Heart left ventricle (tissue), 13 donors: ENCODE results near the gene CDC34.

Experiments used
- POLR2A ChIP-seq, 2 donors: fragments of 450-650 bp; IDR thresholded peaks; one replicate each; pipeline ENCODE4 v1.6.1; 2017; ENCODE audit warnings: antibody characterized with exemption in 2 of 2, mild to moderate bottlenecking in 2 of 2, moderate library complexity in 2 of 2
- TF ChIP-seq, protein P1 (sequence below), 12 donors: fragments of 200-600 bp; sonication (generic) in 4 of 12; IDR thresholded peaks; one replicate each; pipeline versions ENCODE4 v1.5.0 to v1.8.0; 2018 to 2022; ENCODE audit warnings: antibody characterized with exemption in 12 of 12, mild to moderate bottlenecking in 5 of 12
- donor health status: ischemic (EF 13 %, LVEDD 7.1; RV severe dilation, severe dysfunction).
- donor health status: DM: no; HTN: yes; CAD: no.
- donor health status: DM: no; HTN: no; CAD: no.
- donor health status: ischemic (EF 25% LVEDD 6.9; RV normal size, moderate dysfunction).
- donor health status: ischemic (EF 25% LVEDD 5.7; RV mildly dilated, moderate dysfunction).
- donor health status: ischemic (EF 35%, LVEDD 5.7; RV mildly dilated, moderate dysfunction).
- donor health status: nonischemic (EF 11% LVEDD 7.7; RV severe dilation, severe dysfunction).
- donor health status: DM: yes; HTN: yes; CAD: no.
- donor health status: PGD.
- donor health status: ischemic (EF 29% LVEDD 5.4; RV normal size, mild dysfunction).
- donor health status: nonischemic (EF 23%, LVEDD 6.1; RV moderate dilation, normal function).

DNA sequence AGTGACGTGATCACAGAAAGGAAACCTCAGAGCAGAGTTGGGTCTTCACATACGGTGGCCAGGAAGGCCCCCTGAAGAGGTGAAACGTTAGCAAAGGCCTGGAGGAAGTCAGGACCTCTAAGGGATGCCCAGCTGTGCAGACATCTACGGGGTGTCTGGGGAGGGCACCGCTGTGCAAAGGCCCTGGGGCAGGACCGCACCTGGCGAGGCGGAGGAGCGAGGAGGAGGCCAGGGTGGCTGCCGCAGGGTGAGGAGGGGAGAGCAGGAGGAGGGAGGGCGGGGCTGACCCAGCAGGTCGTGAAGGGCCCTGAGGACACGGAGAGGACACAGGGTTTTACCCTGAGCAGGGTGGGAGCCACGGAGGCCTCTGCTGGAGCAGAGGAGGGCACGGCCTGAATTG lies 47.1 kb upstream of the CDC34 start:
- TF ChIP-seq, protein P1, sequence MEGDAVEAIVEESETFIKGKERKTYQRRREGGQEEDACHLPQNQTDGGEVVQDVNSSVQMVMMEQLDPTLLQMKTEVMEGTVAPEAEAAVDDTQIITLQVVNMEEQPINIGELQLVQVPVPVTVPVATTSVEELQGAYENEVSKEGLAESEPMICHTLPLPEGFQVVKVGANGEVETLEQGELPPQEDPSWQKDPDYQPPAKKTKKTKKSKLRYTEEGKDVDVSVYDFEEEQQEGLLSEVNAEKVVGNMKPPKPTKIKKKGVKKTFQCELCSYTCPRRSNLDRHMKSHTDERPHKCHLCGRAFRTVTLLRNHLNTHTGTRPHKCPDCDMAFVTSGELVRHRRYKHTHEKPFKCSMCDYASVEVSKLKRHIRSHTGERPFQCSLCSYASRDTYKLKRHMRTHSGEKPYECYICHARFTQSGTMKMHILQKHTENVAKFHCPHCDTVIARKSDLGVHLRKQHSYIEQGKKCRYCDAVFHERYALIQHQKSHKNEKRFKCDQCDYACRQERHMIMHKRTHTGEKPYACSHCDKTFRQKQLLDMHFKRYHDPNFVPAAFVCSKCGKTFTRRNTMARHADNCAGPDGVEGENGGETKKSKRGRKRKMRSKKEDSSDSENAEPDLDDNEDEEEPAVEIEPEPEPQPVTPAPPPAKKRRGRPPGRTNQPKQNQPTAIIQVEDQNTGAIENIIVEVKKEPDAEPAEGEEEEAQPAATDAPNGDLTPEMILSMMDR (IDR thresholded peaks at IDR 0.05) = no peak
- TF ChIP-seq POLR2A (IDR thresholded peaks at IDR 0.05) = no peak
